Loucy (cell line): Measurements from ENCODE around the gene FFAR3.

Experiments used
- H2AFZ ChIP-seq: fragments of 200-600 bp; sonication (generic); 2 replicates; pipeline ENCODE4 v1.6.0; 2016; ENCODE audit warnings: antibody characterized with exemption, mild to moderate bottlenecking, low read length, moderate library complexity
- H3F3A ChIP-seq: fragments of 200-600 bp; 2 replicates; pipeline ENCODE4 v1.6.0; 2016; ENCODE audit warnings: antibody characterized with exemption, low read depth, mild to moderate bottlenecking
- H3K27me3 ChIP-seq: fragments of 200-600 bp; sonication (generic); 2 replicates; pipeline ENCODE4 v1.6.1; 2014; ENCODE audit warnings: low read length, mild to moderate bottlenecking; ENCODE audit not compliant: insufficient read depth, poor library complexity, severe bottlenecking
- H3K36me3 ChIP-seq: fragments of 200-600 bp; sonication (generic); 2 replicates; pipeline ENCODE4 v1.6.1; 2016; ENCODE audit warnings: low read length; ENCODE audit not compliant: insufficient read depth
- H3K4me1 ChIP-seq: fragments of 200-600 bp; sonication (generic); 2 replicates; pipeline ENCODE4 v1.5.1; 2014; ENCODE audit warnings: low read length, mild to moderate bottlenecking; ENCODE audit not compliant: insufficient read depth, poor library complexity, severe bottlenecking
- H3K4me2 ChIP-seq: fragments of 200-600 bp; sonication (generic); 2 replicates; pipeline ENCODE4 v1.6.0; 2014; ENCODE audit warnings: antibody characterized with exemption, low read length, low read depth, mild to moderate bottlenecking; ENCODE audit not compliant: poor library complexity, severe bottlenecking
- H3K4me3 ChIP-seq: fragments of 200-600 bp; sonication (generic); 2 replicates; pipeline ENCODE4 v1.5.1; 2014; ENCODE audit warnings: low read length, mild to moderate bottlenecking, mixed read lengths; ENCODE audit not compliant: poor library complexity, severe bottlenecking
- H3K79me2 ChIP-seq: fragments of 200-600 bp; sonication (generic); 2 replicates; pipeline ENCODE4 v1.6.1; 2014; ENCODE audit warnings: low read length; ENCODE audit not compliant: insufficient read depth
- H3K9ac ChIP-seq: fragments of 200-600 bp; sonication (generic); 2 replicates; pipeline ENCODE4 v1.6.0; 2014; ENCODE audit warnings: mild to moderate bottlenecking, low read depth, low read length, moderate library complexity; ENCODE audit not compliant: poor library complexity, severe bottlenecking
- H3K9me2 ChIP-seq: fragments of 200-600 bp; sonication (generic); replicated peaks from 2 replicates; pipeline ENCODE4 v1.6.1; 2016; ENCODE audit warnings: low read depth, low read length, mixed read lengths
- H3K9me3 ChIP-seq: fragments of 200-600 bp; sonication (generic); 2 replicates; pipeline ENCODE4 v1.6.1; 2014; ENCODE audit warnings: mild to moderate bottlenecking, antibody characterized with exemption, low read length, low read depth; ENCODE audit not compliant: insufficient read depth
- H4K20me1 ChIP-seq: fragments of 200-600 bp; sonication (generic); 2 replicates; pipeline ENCODE4 v1.6.0; 2014; ENCODE audit warnings: antibody characterized with exemption, low read length, mild to moderate bottlenecking; ENCODE audit not compliant: insufficient read depth, poor library complexity, severe bottlenecking
- CTCF ChIP-seq: fragments of 200-600 bp; sonication (generic); conservative IDR thresholded peaks from 2 replicates; pipeline ENCODE4 v1.5.1; 2014; ENCODE audit warnings: mild to moderate bottlenecking, antibody characterized with exemption, low read length
- EZH2phosphoT487 ChIP-seq: fragments of 200-600 bp; IDR thresholded peaks from 2 replicates; pipeline ENCODE4 v1.6.1; 2018; ENCODE audit warnings: antibody characterized with exemption, mild to moderate bottlenecking, moderate library complexity, borderline replicate concordance

The FFAR3 gene

GRCh38 chr19:35313587-35313986, 44.7 kb upstream of the FFAR3 start:
- peaks cover 39% of the 10 kb centered on the region for H3K4me1 ChIP-seq
- no peak for TF ChIP-seq CTCF
- TF ChIP-seq EZH2phosphoT487, result no peak
- H3F3A ChIP-seq, result no peaks in the 10 kb centered on the region

GRCh38 chr19:35314031-35314430, 44.2 kb upstream of the FFAR3 start:
- no peak overlapping the region for H2AFZ ChIP-seq
- H3K36me3 ChIP-seq, result no peaks in the 10 kb centered on the region
- H3K9ac ChIP-seq, result peak overlapping the region; percentile 41
- no peaks in the 10 kb centered on the region for H3F3A ChIP-seq
- TF ChIP-seq EZH2phosphoT487 (no peak), CTCF (no peak)
- H3K27me3 ChIP-seq, result no peaks in the 10 kb centered on the region
- peaks cover 43% of the 10 kb centered on the region for H3K4me1 ChIP-seq
- no peak overlapping the region for H3K4me3 ChIP-seq
- H3K79me2 ChIP-seq, result no peaks in the 10 kb centered on the region
- H3K9me3 ChIP-seq, result no peaks in the 10 kb centered on the region
- H3K4me2 ChIP-seq, result peak overlapping the region; percentile 35
- H4K20me1 ChIP-seq, result no peaks in the 10 kb centered on the region
- H3K9me2 ChIP-seq, result no peaks in the 10 kb centered on the region

More at GRCh38 chr19:35313587-35313986, 44.7 kb upstream of the FFAR3 start:
- H4K20me1 ChIP-seq, result no peaks in the 10 kb centered on the region
- H3K27me3 ChIP-seq, result no peaks in the 10 kb centered on the region
- no peaks in the 10 kb centered on the region for H3K9me2 ChIP-seq
- H2AFZ ChIP-seq, result no peak overlapping the region
- H3K9me3 ChIP-seq, result no peaks in the 10 kb centered on the region
- H3K9ac ChIP-seq, result peak overlapping the region; percentile 41
- H3K4me2 ChIP-seq, result peak overlapping the region; percentile 35
- no peaks in the 10 kb centered on the region for H3K36me3 ChIP-seq
- H3K79me2 ChIP-seq, result no peaks in the 10 kb centered on the region
- no peak overlapping the region for H3K4me3 ChIP-seq

GRCh38 chr19:35314858-35315470, 43.3 kb upstream of the FFAR3 start:
- no peak for TF ChIP-seq EZH2phosphoT487
- TF ChIP-seq CTCF, result no peak
- Histone ChIP-seq H4K20me1 (no peaks in the 10 kb centered on the region), H3K9me3 (no peaks in the 10 kb centered on the region), H3K36me3 (no peaks in the 10 kb centered on the region), H3K4me1 (peaks cover 48% of the 10 kb centered on the region), H2AFZ (no peak overlapping the region), H3K9ac (no peak overlapping the region), H3K4me2 (no peak overlapping the region), H3F3A (peaks cover 2% of the 10 kb centered on the region), H3K79me2 (no peaks in the 10 kb centered on the region), H3K27me3 (no peaks in the 10 kb centered on the region), H3K9me2 (no peaks in the 10 kb centered on the region), H3K4me3 (no peak overlapping the region)
